Caco-2 (cell line): Measurements from ENCODE around the gene TYMP. TPM values are rescaled to one million over a fixed set of nuclear protein-coding genes. Genes with fewer than 3 reads are reported as not detected.

Experiments used
- BruUV-seq: library from RNA; stranded (reverse); fragments of 400-500 nt; replicated peaks from 2 replicates; lab custom pipeline; 2021; lab: Mats Ljungman, UMichigan
- CTCF ChIA-PET: fragments of 300-600 bp; sonication (Branson Sonifier 250); formaldehyde crosslinking; loops from one replicate; lab custom pipeline; 2022; ENCODE audit warnings: antibody characterized with exemption; lab: Charles Lee
- POLR2A ChIA-PET: fragments of 300-600 bp; sonication (Branson Sonifier 250); formaldehyde crosslinking; loops from one replicate; lab custom pipeline; 2022; ENCODE audit warnings: antibody characterized with exemption; lab: Charles Lee
- DNase-seq, 2 experiments: peaks; one replicate each; pipeline versions ENCODE4 v3.0.0 to v3.0.0-alpha.2; 2020 to 2022
- H3K27me3 ChIP-seq: replicated peaks from 2 replicates; pipeline ENCODE4 v1.6.0; 2011; ENCODE audit warnings: low read length; ENCODE audit not compliant: control insufficient read depth, insufficient read depth
- H3K36me3 ChIP-seq: 2 replicates; pipeline ENCODE4 v1.5.1; 2011; ENCODE audit warnings: low read length; ENCODE audit not compliant: control insufficient read depth, insufficient read depth
- H3K4me1 ChIP-seq: fragments of 250-450 bp; sonication (Bioruptor Pico); 2 replicates; pipeline ENCODE4 v1.5.1; 2020; ENCODE audit warnings: mild to moderate bottlenecking
- H3K4me3 ChIP-seq: 2 replicates; pipeline ENCODE4 v1.5.1; 2011; ENCODE audit warnings: low read depth, mild to moderate bottlenecking, control low read depth, low read length
- H3K9me3 ChIP-seq: fragments of 250-450 bp; sonication (Bioruptor Pico); 2 replicates; pipeline ENCODE4 v1.5.1; 2020; ENCODE audit warnings: mild to moderate bottlenecking, moderate library complexity
- H3K27ac Mint-ChIP-seq: one replicate; pipeline ENCODE4 v1.8.0; 2022; ENCODE audit warnings: mixed read lengths; ENCODE audit not compliant: unreplicated experiment
- H3K27me3 Mint-ChIP-seq: one replicate; pipeline ENCODE4 v1.8.0; 2022; ENCODE audit warnings: mixed read lengths; ENCODE audit not compliant: insufficient read depth, unreplicated experiment
- H3K36me3 Mint-ChIP-seq: one replicate; pipeline ENCODE4 v1.8.0; 2022; ENCODE audit warnings: mild to moderate bottlenecking, mixed read lengths; ENCODE audit not compliant: insufficient read depth, unreplicated experiment
- H3K4me1 Mint-ChIP-seq: one replicate; pipeline ENCODE4 v1.8.0; 2022; ENCODE audit warnings: low read depth, mixed read lengths; ENCODE audit not compliant: unreplicated experiment
- H3K4me3 Mint-ChIP-seq: one replicate; pipeline ENCODE4 v1.8.0; 2022; ENCODE audit warnings: mild to moderate bottlenecking, moderate library complexity, mixed read lengths; ENCODE audit not compliant: unreplicated experiment
- H3K9me3 Mint-ChIP-seq: one replicate; pipeline ENCODE4 v1.8.0; 2022; ENCODE audit warnings: mixed read lengths; ENCODE audit not compliant: unreplicated experiment
- intact Hi-C: fragments of 100-400 bp; cut with micrococcal nuclease; formaldehyde crosslinking; loops from one replicate; pipeline ENCODE4 v1.10.0; 2022; ENCODE audit not compliant: unreplicated experiment
- total RNA-seq: library from RNA; stranded (reverse); gene quantifications from 2 replicates; pipeline ENCODE4 v1.2.3, GENCODE V29; 2022
- TF ChIP-seq, protein P1 (sequence below), 2 experiments: fragments of 200-600 bp in 1 of 2; IDR thresholded peaks; 1 replicate in 1 of 2; 2 replicates in 1 of 2; pipeline versions ENCODE4 v1.5.1 to v1.8.0; 2011 to 2022; ENCODE audit warnings: antibody characterized with exemption in 1 of 2, control low read depth in 1 of 2, inconsistent platforms in 1 of 2, low read depth in 1 of 2, low read length in 1 of 2, mild to moderate bottlenecking in 1 of 2, moderate library complexity in 1 of 2; ENCODE audit not compliant: insufficient read depth in 1 of 2, severe bottlenecking in 1 of 2, unreplicated experiment in 1 of 2

Gene TYMP
- total RNA-seq, 1 experiment from 2014 or later, result 3.9 TPM

DNA sequence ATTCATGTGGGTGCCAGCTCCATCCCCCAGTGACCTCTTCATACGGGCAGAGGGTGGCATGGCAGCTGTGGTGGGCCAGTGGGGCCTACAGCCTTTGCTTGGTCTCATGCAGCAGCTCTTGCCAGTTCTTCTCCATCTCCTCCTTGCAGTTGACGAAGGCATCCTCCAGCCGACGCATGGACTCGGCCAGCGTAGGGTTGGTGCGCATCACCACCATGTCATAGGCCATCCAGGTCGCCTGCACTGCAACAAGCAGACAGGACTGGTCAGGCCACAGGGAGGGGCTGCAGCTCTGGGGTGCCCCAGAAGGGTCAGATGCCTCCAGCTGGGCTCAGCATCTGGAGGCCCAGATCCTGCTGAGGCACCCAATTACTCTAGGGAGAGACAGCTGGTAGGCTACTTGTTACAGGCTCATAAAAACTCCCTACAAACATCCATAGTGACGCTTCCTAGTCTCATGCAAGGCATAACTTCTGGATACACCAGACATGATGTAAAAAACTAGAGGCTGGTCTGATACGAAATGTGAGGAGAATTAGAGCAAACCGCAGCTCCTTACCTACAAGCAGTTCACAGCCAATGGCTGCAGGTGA lies 21.4 kb upstream of the TYMP start:
- BruUV-seq, result no TSS peak
- CTCF ChIA-PET, result interaction anchor here (0.7 kb wide), 1 partner anchor 157 kb away, joined by 3 read pairs; no protein-coding TSS in a partner anchor
- Mint-ChIP-seq H3K36me3 (no peaks in the 10 kb centered on the region), H3K4me3 (no peak overlapping the region), H3K27me3 (no peaks in the 10 kb centered on the region), H3K4me1 (peaks cover 6% of the 10 kb centered on the region), H3K9me3 (no peaks in the 10 kb centered on the region), H3K27ac (no peak overlapping the region)
- Histone ChIP-seq H3K4me1 (no peaks in the 10 kb centered on the region), H3K4me3 (no peak overlapping the region), H3K9me3 (no peaks in the 10 kb centered on the region), H3K36me3 (no peaks in the 10 kb centered on the region), H3K27me3 (no peaks in the 10 kb centered on the region)
- intact Hi-C loops, result no loop called here
- no peak for DNase-seq
- POLR2A ChIA-PET, result interaction anchor here (1.2 kb wide), 1 partner anchor 26 kb away, joined by 3 read pairs; the partner anchor contains the start of gene SCO2
- TF ChIP-seq, protein P1, sequence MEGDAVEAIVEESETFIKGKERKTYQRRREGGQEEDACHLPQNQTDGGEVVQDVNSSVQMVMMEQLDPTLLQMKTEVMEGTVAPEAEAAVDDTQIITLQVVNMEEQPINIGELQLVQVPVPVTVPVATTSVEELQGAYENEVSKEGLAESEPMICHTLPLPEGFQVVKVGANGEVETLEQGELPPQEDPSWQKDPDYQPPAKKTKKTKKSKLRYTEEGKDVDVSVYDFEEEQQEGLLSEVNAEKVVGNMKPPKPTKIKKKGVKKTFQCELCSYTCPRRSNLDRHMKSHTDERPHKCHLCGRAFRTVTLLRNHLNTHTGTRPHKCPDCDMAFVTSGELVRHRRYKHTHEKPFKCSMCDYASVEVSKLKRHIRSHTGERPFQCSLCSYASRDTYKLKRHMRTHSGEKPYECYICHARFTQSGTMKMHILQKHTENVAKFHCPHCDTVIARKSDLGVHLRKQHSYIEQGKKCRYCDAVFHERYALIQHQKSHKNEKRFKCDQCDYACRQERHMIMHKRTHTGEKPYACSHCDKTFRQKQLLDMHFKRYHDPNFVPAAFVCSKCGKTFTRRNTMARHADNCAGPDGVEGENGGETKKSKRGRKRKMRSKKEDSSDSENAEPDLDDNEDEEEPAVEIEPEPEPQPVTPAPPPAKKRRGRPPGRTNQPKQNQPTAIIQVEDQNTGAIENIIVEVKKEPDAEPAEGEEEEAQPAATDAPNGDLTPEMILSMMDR (IDR thresholded peaks at IDR 0.05; ENCODE audit: insufficient read depth in 1 of 2, low read depth in 1 of 2, low read length in 1 of 2, severe bottlenecking in 1 of 2, unreplicated experiment in 1 of 2), result no peak

DNA sequence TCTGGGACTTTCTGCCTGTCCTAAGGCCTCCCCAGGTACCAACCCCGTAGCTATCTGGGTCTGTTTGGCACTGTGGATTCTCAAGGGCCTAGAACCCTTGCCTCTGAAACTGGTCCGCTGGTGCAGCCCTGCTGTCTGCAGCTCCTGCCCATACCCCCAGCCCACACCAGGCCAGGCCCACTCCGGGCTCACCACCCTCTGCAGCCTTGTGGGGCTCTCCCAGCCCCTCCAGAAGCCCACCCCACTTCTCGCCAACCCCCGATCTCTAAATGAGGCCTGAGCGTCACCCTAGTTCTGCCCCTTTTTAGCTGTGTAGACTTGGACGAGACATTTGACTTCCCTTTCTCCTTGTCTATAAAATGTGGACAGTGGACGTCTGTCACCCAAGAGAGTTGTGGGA lies 20.6 kb upstream of the TYMP start:
- intact Hi-C loops, result no loop called here
- Mint-ChIP-seq H3K36me3 (no peaks in the 10 kb centered on the region), H3K27ac (no peak overlapping the region), H3K9me3 (no peaks in the 10 kb centered on the region), H3K4me1 (peaks cover 6% of the 10 kb centered on the region), H3K27me3 (no peaks in the 10 kb centered on the region), H3K4me3 (no peak overlapping the region)
- CTCF ChIA-PET, result no interaction called here
- no peaks in the 10 kb centered on the region for H3K36me3 ChIP-seq
- H3K9me3 ChIP-seq, result no peaks in the 10 kb centered on the region
- H3K4me3 ChIP-seq, result no peak overlapping the region
- no peaks in the 10 kb centered on the region for H3K27me3 ChIP-seq
- no TSS peak for BruUV-seq
- TF ChIP-seq, protein P1 (IDR thresholded peaks at IDR 0.05; ENCODE audit: insufficient read depth in 1 of 2, low read depth in 1 of 2, low read length in 1 of 2, severe bottlenecking in 1 of 2, unreplicated experiment in 1 of 2), result no peak
- no peak for DNase-seq
- POLR2A ChIA-PET, result interaction anchor here (1.2 kb wide), 1 partner anchor 25 kb away, joined by 3 read pairs; the partner anchor contains the start of gene SCO2
- no peaks in the 10 kb centered on the region for H3K4me1 ChIP-seq

DNA sequence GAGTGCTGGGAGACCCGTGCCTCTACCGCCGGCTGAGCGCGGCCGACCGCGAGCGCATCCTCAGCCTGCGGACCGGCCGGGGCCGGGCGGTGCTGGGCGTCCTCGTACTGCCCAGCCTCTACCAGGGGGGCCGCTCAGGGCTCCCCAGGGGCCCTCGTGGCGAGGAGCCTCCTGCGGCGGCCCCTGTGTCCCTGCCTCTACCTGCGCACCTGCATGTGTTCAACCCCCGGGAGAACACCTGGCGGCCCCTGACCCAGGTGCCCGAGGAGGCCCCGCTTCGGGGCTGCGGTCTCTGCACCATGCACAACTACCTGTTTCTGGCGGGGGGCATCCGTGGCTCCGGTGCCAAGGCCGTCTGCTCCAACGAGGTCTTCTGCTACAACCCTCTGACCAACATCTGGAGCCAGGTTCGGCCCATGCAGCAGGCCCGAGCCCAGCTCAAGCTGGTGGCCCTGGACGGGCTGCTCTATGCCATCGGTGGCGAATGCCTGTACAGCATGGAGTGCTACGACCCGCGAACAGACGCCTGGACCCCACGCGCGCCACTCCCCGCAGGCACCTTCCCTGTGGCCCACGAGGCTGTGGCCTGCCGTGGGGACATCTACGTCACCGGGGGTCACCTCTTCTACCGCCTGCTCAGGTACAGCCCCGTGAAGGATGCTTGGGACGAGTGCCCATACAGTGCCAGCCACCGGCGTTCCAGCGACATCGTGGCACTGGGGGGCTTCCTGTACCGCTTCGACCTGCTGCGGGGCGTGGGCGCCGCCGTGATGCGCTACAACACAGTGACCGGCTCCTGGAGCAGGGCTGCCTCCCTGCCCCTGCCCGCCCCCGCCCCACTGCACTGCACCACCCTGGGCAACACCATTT lies 19.3 kb upstream of the TYMP start:
- Mint-ChIP-seq H3K9me3 (no peaks in the 10 kb centered on the region), H3K4me3 (no peak overlapping the region), H3K27me3 (no peaks in the 10 kb centered on the region), H3K27ac (no peak overlapping the region), H3K4me1 (peaks cover 6% of the 10 kb centered on the region), H3K36me3 (peaks cover 6% of the 10 kb centered on the region)
- ChIA-PET POLR2A (no interaction called here), CTCF (no interaction called here)
- no peaks in the 10 kb centered on the region for H3K9me3 ChIP-seq
- no peaks in the 10 kb centered on the region for H3K27me3 ChIP-seq
- H3K4me1 ChIP-seq, result no peaks in the 10 kb centered on the region
- DNase-seq, result no peak
- no TSS peak for BruUV-seq
- no peaks in the 10 kb centered on the region for H3K36me3 ChIP-seq
- H3K4me3 ChIP-seq, result no peak overlapping the region
- TF ChIP-seq, protein P1 (IDR thresholded peaks at IDR 0.05; ENCODE audit: insufficient read depth in 1 of 2, low read depth in 1 of 2, low read length in 1 of 2, severe bottlenecking in 1 of 2, unreplicated experiment in 1 of 2), result no peak
- intact Hi-C loops, result no loop called here
